GM12878 (cell line): ENCODE results near the gene PPP1R13B. TPM values are rescaled to one million over a fixed set of nuclear protein-coding genes. Genes with fewer than 3 reads are reported as not detected.

ENCODE experiments used
- ATAC-seq: fragments of 200-7000 bp; cut with Tn5 transposase; 3 replicates; pipeline ENCODE4 v1.9.1; 2020; ENCODE audit warnings: mild to moderate bottlenecking, moderate library complexity
- BruUV-seq: library from RNA; stranded (reverse); fragments of 400-500 nt; replicated peaks from 2 replicates; lab custom pipeline; 2021; lab: Mats Ljungman, UMichigan
- CTCF ChIA-PET: fragments of 300-600 bp; sonication (Branson Sonifier 250); formaldehyde crosslinking; extraction: SDS; loops from one replicate; lab custom pipeline; 2021; ENCODE audit warnings: inconsistent platforms; lab: Yijun Ruan, JAX
- POLR2A ChIA-PET: fragments of 350-600 bp; formaldehyde crosslinking; extraction: SDS; loops from one replicate; lab custom pipeline; 2021; ENCODE audit warnings: inconsistent platforms; lab: Charles Lee
- RAD21 ChIA-PET: fragments of 300-600 bp; sonication (Branson Sonifier 250); formaldehyde crosslinking; loops from one replicate; lab custom pipeline; 2023; ENCODE audit warnings: antibody characterized with exemption; ENCODE audit not compliant: unreplicated experiment; lab: Charles Lee
- SMC1A ChIA-PET: fragments of 300-600 bp; sonication (Branson Sonifier 250); formaldehyde crosslinking; loops from one replicate; lab custom pipeline; 2023; ENCODE audit not compliant: unreplicated experiment, uncharacterized antibody; lab: Charles Lee
- DNase-seq: peaks from one replicate; pipeline ENCODE4 v3.0.0-alpha.2; 2011; ENCODE audit warnings: low read depth, low spot score
- FAIRE-seq: peaks from 3 replicates; lab custom pipeline; 2011; peaks lifted over from hg19 to GRCh38; lab: Jason Lieb, UNC
- H2AFZ ChIP-seq: 2 replicates; pipeline ENCODE4 v1.6.0; 2011; ENCODE audit warnings: low read depth, low read length, control low read depth; ENCODE audit not compliant: control insufficient read depth
- H3K27ac ChIP-seq: 2 replicates; pipeline ENCODE4 v1.5.1; 2011; ENCODE audit warnings: control low read depth; ENCODE audit not compliant: control insufficient read depth, insufficient read depth
- H3K27me3 ChIP-seq, 2 experiments: replicated peaks in 1 of 2; 2 replicates each; pipeline versions ENCODE4 v1.6.0 to v1.6.1; 2011; ENCODE audit warnings: low read length in 1 of 2; ENCODE audit not compliant: control insufficient read depth in 2 of 2, insufficient read depth in 2 of 2
- H3K36me3 ChIP-seq, 2 experiments: 2 replicates each; pipeline ENCODE4 v1.5.1; 2011; ENCODE audit warnings: low read length in 1 of 2; ENCODE audit not compliant: control insufficient read depth in 2 of 2, insufficient read depth in 2 of 2
- H3K4me1 ChIP-seq: 2 replicates; pipeline ENCODE4 v1.6.1; 2011; ENCODE audit warnings: mild to moderate bottlenecking, low read length, moderate library complexity, mixed read lengths; ENCODE audit not compliant: control insufficient read depth, insufficient read depth
- H3K4me2 ChIP-seq: 2 replicates; pipeline ENCODE4 v1.6.0; 2011; ENCODE audit warnings: control low read depth; ENCODE audit not compliant: control insufficient read depth, insufficient read depth
- H3K4me3 ChIP-seq: fragments of 200-600 bp; sonication (generic); 2 replicates; pipeline ENCODE4 v1.5.1; 2016
- H3K79me2 ChIP-seq: 2 replicates; pipeline ENCODE4 v1.6.0; 2011; ENCODE audit warnings: low read length; ENCODE audit not compliant: control insufficient read depth, insufficient read depth
- H3K9ac ChIP-seq: 2 replicates; pipeline ENCODE4 v1.8.0; 2011; ENCODE audit warnings: low read length, control low read depth, mixed read lengths; ENCODE audit not compliant: control insufficient read depth, insufficient read depth
- H3K9me3 ChIP-seq: replicated peaks from 3 replicates; pipeline ENCODE4 v1.5.1; 2011; ENCODE audit warnings: mild to moderate bottlenecking, low read length; ENCODE audit not compliant: control insufficient read depth, insufficient read depth
- H4K20me1 ChIP-seq: 2 replicates; pipeline ENCODE4 v1.6.0; 2011; ENCODE audit not compliant: control insufficient read depth, insufficient read depth
- RELA ChIP-seq: fragments of 450-650 bp; IDR thresholded peaks from 2 replicates; pipeline ENCODE4 v1.8.0; 2014; ENCODE audit warnings: borderline replicate concordance; ENCODE audit not compliant: partially characterized antibody
- SMARCA5 ChIP-seq: fragments of 450-650 bp; IDR thresholded peaks from 2 replicates; pipeline ENCODE4 v1.6.1; 2017; ENCODE audit warnings: mild to moderate bottlenecking
- WGBS: methylation state at CpG from one replicate; pipeline ENCODE4 v1.1.6; 2016; ENCODE audit warnings: low lambda C conversion rate; ENCODE audit not compliant: insufficient replicate concordance, insufficient coverage; ENCODE audit errors: missing lambda C conversion rate; 5-methylcytosine and 5-hydroxymethylcytosine counted together
- in situ Hi-C: fragments of 300-500 bp; cut with MboI; formaldehyde crosslinking; loops from 9 replicates; pipeline ENCODE4 v1.14.3; 2018; ENCODE audit warnings: mixed read lengths
- intact Hi-C: fragments of 100-400 bp; cut with micrococcal nuclease; formaldehyde crosslinking; loops from one replicate; pipeline ENCODE4 v1.14.2; 2022; ENCODE audit not compliant: unreplicated experiment
- polyA plus RNA-seq, 11 experiments: library from polyadenylated mRNA; depleted of rRNA in 4 of 11; unstranded in 6 of 11; stranded (reverse) in 5 of 11; fragments of >200 nt; fragmentation: Nextera tagmentation in 4 of 11; fragmentation: Illumina TruSeq in 1 of 11; extraction: Ambion mirVana in 4 of 11; extraction: Trizol in 1 of 11; gene quantifications; 1 replicate in 1 of 11; 2 replicates in 10 of 11; pipeline versions ENCODE4 v1.2.1 to v1.2.3, GENCODE V29; 2011 to 2016; ENCODE audit warnings: inconsistent platforms in 2 of 11, missing spikeins in 2 of 11, low read depth in 1 of 11
- total RNA-seq, 4 experiments: library from RNA; depleted of rRNA in 3 of 4; stranded (reverse); fragments of >200 nt in 3 of 4; fragmentation: Illumina TruSeq in 1 of 4; extraction: Trizol in 1 of 4; gene quantifications; 2 replicates each; pipeline versions ENCODE4 v1.2.1 to v1.2.3, GENCODE V29; 2013 to 2021
- TF ChIP-seq, protein P1 (sequence below): fragments of 450-650 bp; IDR thresholded peaks from 2 replicates; pipeline ENCODE4 v1.6.1; 2016; ENCODE audit warnings: mild to moderate bottlenecking

PPP1R13B gene
- total and polyA plus RNA-seq, 10 of the 15 experiments (the other 5 are each of a cell fraction or from before 2014, with no cell fraction given), result 0.16 to 8.1 (median 3.2) TPM

DNA sequence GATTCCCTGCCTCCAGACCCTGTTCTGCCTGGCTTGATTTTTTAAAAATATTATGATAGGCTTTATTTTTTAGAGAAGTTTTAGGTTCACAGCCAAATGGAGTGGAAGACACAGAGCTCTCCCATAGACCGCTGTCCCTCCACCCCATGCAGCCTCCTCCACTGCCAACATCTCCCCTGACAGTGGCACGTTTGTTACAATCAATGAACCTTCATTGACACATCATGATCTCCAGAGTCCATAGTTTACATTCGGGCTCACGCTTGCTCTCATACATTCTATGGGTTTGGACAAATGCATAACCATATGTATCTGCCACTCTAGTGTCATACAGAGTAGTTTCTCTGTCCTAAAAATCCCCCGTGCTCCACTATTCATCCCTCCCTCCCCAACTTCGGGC is 15.9 kb upstream of the PPP1R13B start:
- FAIRE-seq, result no peak
- in situ Hi-C loops, result no loop called here

DNA sequence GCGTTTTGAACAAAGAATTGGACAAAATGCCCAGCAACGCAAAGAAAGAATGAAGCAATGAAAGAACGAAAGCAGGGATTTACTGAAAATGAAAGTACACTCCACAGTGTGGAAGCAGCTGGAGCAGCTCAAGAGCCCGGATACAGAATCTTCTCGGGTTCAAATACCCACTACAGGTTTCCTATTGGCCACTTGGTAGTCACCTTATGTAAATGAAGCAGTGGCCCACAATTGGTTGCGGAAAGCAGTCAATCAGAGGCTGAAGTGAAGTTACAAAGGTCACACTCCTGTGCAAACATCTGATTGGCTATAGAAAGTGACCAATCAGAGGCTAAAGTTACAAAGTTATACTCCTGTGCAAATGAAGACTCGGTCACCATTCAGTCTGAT is 15.0 kb upstream of the PPP1R13B start:
- peaks cover 0 to 1% of the 10 kb centered on the region in 2 experiments; a peak in 1 of 4 replicates for H3K27me3 ChIP-seq
- POLR2A ChIA-PET, result no interaction called here
- H3K4me1 ChIP-seq, result no peaks in the 10 kb centered on the region
- CTCF ChIA-PET, result no interaction called here
- TF ChIP-seq RELA, result no peak
- TF ChIP-seq, protein P1, sequence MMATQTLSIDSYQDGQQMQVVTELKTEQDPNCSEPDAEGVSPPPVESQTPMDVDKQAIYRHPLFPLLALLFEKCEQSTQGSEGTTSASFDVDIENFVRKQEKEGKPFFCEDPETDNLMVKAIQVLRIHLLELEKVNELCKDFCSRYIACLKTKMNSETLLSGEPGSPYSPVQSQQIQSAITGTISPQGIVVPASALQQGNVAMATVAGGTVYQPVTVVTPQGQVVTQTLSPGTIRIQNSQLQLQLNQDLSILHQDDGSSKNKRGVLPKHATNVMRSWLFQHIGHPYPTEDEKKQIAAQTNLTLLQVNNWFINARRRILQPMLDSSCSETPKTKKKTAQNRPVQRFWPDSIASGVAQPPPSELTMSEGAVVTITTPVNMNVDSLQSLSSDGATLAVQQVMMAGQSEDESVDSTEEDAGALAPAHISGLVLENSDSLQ, result peak; percentile 79
- H3K4me2 ChIP-seq, result no peak overlapping the region
- DNase-seq (no peak), ATAC-seq (no peak), FAIRE-seq (no peak)
- SMC1A ChIA-PET, result no interaction called here
- H3K9me3 ChIP-seq, result no peaks in the 10 kb centered on the region; the same call in 2 of the 3 replicates
- H2AFZ ChIP-seq, result no peak overlapping the region
- no peaks in the 10 kb centered on the region for H3K36me3 ChIP-seq
- intact Hi-C loops, result no loop called here
- H3K79me2 ChIP-seq, result no peaks in the 10 kb centered on the region
- no peaks in the 10 kb centered on the region for H4K20me1 ChIP-seq
- no peak overlapping the region for H3K4me3 ChIP-seq
- no peak overlapping the region for H3K27ac ChIP-seq
- RAD21 ChIA-PET, result no interaction called here
- no TSS peak for BruUV-seq
- 65% methylated on average over 7 of the region's 7 CpGs for WGBS
- no peak overlapping the region for H3K9ac ChIP-seq
- in situ Hi-C loops, result no loop called here

More for the DNA sequence above, 15.9 kb upstream of the PPP1R13B start:
- H4K20me1 ChIP-seq, result no peaks in the 10 kb centered on the region
- H3K36me3 ChIP-seq, result no peaks in the 10 kb centered on the region
- H3K4me1 ChIP-seq, result no peaks in the 10 kb centered on the region
- intact Hi-C loops, result no loop called here
- RAD21 ChIA-PET, result no interaction called here
- H3K9ac ChIP-seq, result no peak overlapping the region
- SMC1A ChIA-PET, result no interaction called here
- H3K4me2 ChIP-seq, result no peak overlapping the region
- H3K27ac ChIP-seq, result no peak overlapping the region
- TF ChIP-seq SMARCA5, result no peak
- peaks cover 0 to 1% of the 10 kb centered on the region in 2 experiments; a peak in 1 of 4 replicates for H3K27me3 ChIP-seq
- no TSS peak for BruUV-seq
- H3K9me3 ChIP-seq, result no peaks in the 10 kb centered on the region; the same call in 2 of the 3 replicates
- no peaks in the 10 kb centered on the region for H3K79me2 ChIP-seq
- ATAC-seq (no peak), DNase-seq (no peak)
- CTCF ChIA-PET, result no interaction called here
- POLR2A ChIA-PET, result interaction anchor here (0.6 kb wide), 1 partner anchor 305 kb away, joined by 4 read pairs; no protein-coding TSS in a partner anchor
- H3K4me3 ChIP-seq, result no peak overlapping the region
- WGBS, result 61% methylated on average over 6 of the region's 6 CpGs
- H2AFZ ChIP-seq, result no peak overlapping the region
